ENCODE results near the gene LCP2. TPM values are rescaled to one million over a fixed set of nuclear protein-coding genes. Genes with fewer than 3 reads are reported as not detected.

The LCP2 gene
- total RNA-seq, 4 donors from 2014 or later = 4.6 to 6.5 (median 5.7) TPM

DNA sequence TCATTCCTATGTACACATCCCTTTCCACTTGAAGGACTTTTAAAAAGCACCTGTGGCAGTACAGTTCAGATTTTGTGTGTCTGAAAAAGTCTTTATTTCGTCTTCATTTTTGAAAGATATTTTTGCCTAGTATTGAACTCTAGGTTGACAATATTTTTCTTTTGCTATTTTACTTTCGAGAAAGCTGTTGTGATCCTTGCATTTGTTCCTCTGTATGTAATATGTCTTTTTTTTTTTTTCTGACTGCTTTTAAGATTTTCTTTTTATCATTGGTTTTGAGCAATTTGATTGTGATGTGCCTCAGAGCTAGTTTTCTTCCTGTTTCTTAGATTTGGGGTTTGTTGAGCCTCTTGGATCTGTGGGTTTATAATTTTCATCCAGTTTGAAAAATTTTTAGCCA, 13.3 kb downstream of the LCP2 start:
- DNase-seq (ENCODE audit: low spot score in 2 of 2) = no peak
- WGBS, 2 donors = 89 to 95% methylated on average over 2 of the region's 2 CpGs
- TF ChIP-seq, protein P1, sequence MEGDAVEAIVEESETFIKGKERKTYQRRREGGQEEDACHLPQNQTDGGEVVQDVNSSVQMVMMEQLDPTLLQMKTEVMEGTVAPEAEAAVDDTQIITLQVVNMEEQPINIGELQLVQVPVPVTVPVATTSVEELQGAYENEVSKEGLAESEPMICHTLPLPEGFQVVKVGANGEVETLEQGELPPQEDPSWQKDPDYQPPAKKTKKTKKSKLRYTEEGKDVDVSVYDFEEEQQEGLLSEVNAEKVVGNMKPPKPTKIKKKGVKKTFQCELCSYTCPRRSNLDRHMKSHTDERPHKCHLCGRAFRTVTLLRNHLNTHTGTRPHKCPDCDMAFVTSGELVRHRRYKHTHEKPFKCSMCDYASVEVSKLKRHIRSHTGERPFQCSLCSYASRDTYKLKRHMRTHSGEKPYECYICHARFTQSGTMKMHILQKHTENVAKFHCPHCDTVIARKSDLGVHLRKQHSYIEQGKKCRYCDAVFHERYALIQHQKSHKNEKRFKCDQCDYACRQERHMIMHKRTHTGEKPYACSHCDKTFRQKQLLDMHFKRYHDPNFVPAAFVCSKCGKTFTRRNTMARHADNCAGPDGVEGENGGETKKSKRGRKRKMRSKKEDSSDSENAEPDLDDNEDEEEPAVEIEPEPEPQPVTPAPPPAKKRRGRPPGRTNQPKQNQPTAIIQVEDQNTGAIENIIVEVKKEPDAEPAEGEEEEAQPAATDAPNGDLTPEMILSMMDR (IDR thresholded peaks at IDR 0.05) = no peak
- no peak for TF ChIP-seq POLR2A (IDR thresholded peaks at IDR 0.05)
- no peak overlapping the region for H3K4me3 ChIP-seq (ENCODE audit: low read depth, poor library complexity, severe bottlenecking)
- intact Hi-C loops (cut with DNase I; ENCODE audit: low total_unique reads) = no loop called here

DNA sequence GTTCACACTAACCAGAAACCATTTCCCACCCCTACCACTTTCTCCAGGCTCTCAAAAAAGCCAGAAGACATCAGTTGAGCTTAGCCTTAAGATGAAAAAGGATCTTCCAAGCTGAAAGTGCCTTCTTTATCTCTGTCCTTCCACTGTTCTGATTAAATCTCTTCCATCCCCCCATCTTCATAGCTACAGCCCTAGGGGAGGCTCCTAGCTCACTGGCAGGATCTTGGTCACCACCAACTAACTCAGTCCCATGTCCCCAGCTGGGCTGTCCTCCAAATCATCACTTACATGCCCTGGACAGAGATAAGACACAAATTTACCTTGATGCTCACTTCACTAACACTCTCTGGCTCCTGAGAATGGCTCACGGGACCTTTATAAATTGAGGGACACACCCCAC, 14.3 kb downstream of the LCP2 start:
- H3K4me3 ChIP-seq (ENCODE audit: low read depth, poor library complexity, severe bottlenecking) = no peak overlapping the region
- intact Hi-C loops (cut with DNase I; ENCODE audit: low total_unique reads) = no loop called here
- no peak for TF ChIP-seq POLR2A (IDR thresholded peaks at IDR 0.05)
- TF ChIP-seq, protein P1 (IDR thresholded peaks at IDR 0.05) = no peak
- no peak for DNase-seq (ENCODE audit: low spot score in 2 of 2)
- WGBS, 2 donors = 83 to 89% methylated on average over 1 of the region's 1 CpG

- intact Hi-C loops (cut with DNase I; ENCODE audit: low total_unique reads) = no loop called here
- DNase-seq (ENCODE audit: low spot score in 2 of 2) = peak in 1 of 2 donors; percentile 31
- 52 to 60% methylated on average over 6 of the region's 6 CpGs for WGBS, 2 donors
- no peak overlapping the region for H3K4me3 ChIP-seq (ENCODE audit: low read depth, poor library complexity, severe bottlenecking)
- TF ChIP-seq POLR2A (IDR thresholded peaks at IDR 0.05) = no peak
- TF ChIP-seq, protein P1 (IDR thresholded peaks at IDR 0.05) = no peak
These were observed 17.5 kb downstream of the LCP2 start for GRCh38 chr5:170280011-170280493.

- H3K4me3 ChIP-seq (ENCODE audit: low read depth, poor library complexity, severe bottlenecking) = no peak overlapping the region
- no peak for TF ChIP-seq POLR2A (IDR thresholded peaks at IDR 0.05)
- TF ChIP-seq, protein P1 (IDR thresholded peaks at IDR 0.05) = no peak
- DNase-seq (ENCODE audit: low spot score in 2 of 2) = no peak
These were observed 18.1 kb downstream of the LCP2 start for GRCh38 chr5:170279459-170279817.

GRCh38 chr5:170278611-170279458, 18.7 kb downstream of the LCP2 start:
- no peak overlapping the region for H3K4me3 ChIP-seq (ENCODE audit: low read depth, poor library complexity, severe bottlenecking)

More at GRCh38 chr5:170279459-170279817, 18.1 kb downstream of the LCP2 start:
- intact Hi-C loops (cut with DNase I; ENCODE audit: low total_unique reads) = no loop called here
- WGBS, 2 donors = 68 to 78% methylated on average over 4 of the region's 4 CpGs

More at GRCh38 chr5:170278611-170279458, 18.7 kb downstream of the LCP2 start:
- peak; percentile 51 to 82 for DNase-seq (ENCODE audit: low spot score in 2 of 2)
- no peak for TF ChIP-seq POLR2A (IDR thresholded peaks at IDR 0.05)
- TF ChIP-seq, protein P1 (IDR thresholded peaks at IDR 0.05) = no peak
- 65 to 75% methylated on average over 9 of the region's 9 CpGs for WGBS, 2 donors
- intact Hi-C loops (cut with DNase I; ENCODE audit: low total_unique reads) = no loop called here

Measured in lower leg skin (tissue), 4 donors.